HL-60 (cell line): ENCODE measurements around the gene TNFAIP8.

Experiments
- DNase-seq, 2 experiments: peaks; one replicate each; pipeline ENCODE4 v3.0.0-alpha.2; 2010 to 2020; ENCODE audit warnings: low read depth in 1 of 2, low spot score in 1 of 2
- H3K27ac ChIP-seq: fragments of 250-450 bp; sonication (Bioruptor Pico); replicated peaks from 2 replicates; pipeline ENCODE4 v1.5.1; 2020; ENCODE audit warnings: mild to moderate bottlenecking, moderate library complexity
- H3K27me3 ChIP-seq: fragments of 250-450 bp; sonication (Bioruptor Pico); 2 replicates; pipeline ENCODE4 v1.5.1; 2021; ENCODE audit warnings: mild to moderate bottlenecking, moderate library complexity; ENCODE audit not compliant: insufficient read depth, poor library complexity, severe bottlenecking
- H3K4me3 ChIP-seq: replicated peaks from 2 replicates; pipeline ENCODE4 v1.5.1; 2011; ENCODE audit warnings: mild to moderate bottlenecking, control low read depth, low read length; ENCODE audit not compliant: insufficient read depth
- GABPA ChIP-seq: IDR thresholded peaks from 2 replicates; pipeline ENCODE4 v1.6.1; 2012; ENCODE audit warnings: low read depth
- POLR2AphosphoS5 ChIP-seq: IDR thresholded peaks from 2 replicates; pipeline ENCODE4 v1.6.1; 2012; ENCODE audit warnings: low read depth
- SPI1 ChIP-seq: IDR thresholded peaks from 2 replicates; pipeline ENCODE4 v1.6.1; 2012; ENCODE audit warnings: low read depth, mild to moderate bottlenecking, borderline replicate concordance
- TF ChIP-seq, protein P1 (sequence below): IDR thresholded peaks from one replicate; pipeline ENCODE4 v1.5.1; 2011; ENCODE audit warnings: low read length, control low read depth, inconsistent platforms; ENCODE audit not compliant: insufficient read depth
- TF ChIP-seq, protein P2 (sequence below): IDR thresholded peaks from 2 replicates; pipeline ENCODE4 v1.6.1; 2012; ENCODE audit warnings: low read depth; ENCODE audit not compliant: insufficient replicate concordance

TNFAIP8 gene

DNA sequence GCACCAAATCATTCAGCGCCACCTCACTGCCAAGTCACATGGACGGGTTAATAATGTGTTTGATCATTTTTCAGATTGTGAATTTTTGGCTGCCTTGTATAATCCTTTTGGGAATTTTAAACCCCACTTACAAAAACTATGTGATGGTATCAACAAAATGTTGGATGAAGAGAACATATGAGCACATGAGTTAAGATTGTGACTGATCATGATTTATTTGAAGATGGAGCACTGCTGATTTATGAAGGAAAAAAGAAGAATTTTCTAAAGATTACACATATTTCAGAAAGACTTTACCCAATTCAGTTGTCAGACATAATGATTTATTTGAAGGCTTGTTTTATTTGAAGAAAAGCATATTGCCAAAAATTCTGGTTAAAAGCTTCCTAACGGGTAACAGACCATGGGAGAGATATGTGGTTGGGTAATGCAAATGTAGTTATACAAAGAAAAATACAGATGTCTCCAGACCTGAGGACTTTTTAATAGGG, 37.4 kb downstream of the TNFAIP8 start:
- TF ChIP-seq SPI1 (no peak), GABPA (no peak), POLR2AphosphoS5 (no peak)
- TF ChIP-seq, protein P1, sequence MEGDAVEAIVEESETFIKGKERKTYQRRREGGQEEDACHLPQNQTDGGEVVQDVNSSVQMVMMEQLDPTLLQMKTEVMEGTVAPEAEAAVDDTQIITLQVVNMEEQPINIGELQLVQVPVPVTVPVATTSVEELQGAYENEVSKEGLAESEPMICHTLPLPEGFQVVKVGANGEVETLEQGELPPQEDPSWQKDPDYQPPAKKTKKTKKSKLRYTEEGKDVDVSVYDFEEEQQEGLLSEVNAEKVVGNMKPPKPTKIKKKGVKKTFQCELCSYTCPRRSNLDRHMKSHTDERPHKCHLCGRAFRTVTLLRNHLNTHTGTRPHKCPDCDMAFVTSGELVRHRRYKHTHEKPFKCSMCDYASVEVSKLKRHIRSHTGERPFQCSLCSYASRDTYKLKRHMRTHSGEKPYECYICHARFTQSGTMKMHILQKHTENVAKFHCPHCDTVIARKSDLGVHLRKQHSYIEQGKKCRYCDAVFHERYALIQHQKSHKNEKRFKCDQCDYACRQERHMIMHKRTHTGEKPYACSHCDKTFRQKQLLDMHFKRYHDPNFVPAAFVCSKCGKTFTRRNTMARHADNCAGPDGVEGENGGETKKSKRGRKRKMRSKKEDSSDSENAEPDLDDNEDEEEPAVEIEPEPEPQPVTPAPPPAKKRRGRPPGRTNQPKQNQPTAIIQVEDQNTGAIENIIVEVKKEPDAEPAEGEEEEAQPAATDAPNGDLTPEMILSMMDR, result no peak
- TF ChIP-seq, protein P2, sequence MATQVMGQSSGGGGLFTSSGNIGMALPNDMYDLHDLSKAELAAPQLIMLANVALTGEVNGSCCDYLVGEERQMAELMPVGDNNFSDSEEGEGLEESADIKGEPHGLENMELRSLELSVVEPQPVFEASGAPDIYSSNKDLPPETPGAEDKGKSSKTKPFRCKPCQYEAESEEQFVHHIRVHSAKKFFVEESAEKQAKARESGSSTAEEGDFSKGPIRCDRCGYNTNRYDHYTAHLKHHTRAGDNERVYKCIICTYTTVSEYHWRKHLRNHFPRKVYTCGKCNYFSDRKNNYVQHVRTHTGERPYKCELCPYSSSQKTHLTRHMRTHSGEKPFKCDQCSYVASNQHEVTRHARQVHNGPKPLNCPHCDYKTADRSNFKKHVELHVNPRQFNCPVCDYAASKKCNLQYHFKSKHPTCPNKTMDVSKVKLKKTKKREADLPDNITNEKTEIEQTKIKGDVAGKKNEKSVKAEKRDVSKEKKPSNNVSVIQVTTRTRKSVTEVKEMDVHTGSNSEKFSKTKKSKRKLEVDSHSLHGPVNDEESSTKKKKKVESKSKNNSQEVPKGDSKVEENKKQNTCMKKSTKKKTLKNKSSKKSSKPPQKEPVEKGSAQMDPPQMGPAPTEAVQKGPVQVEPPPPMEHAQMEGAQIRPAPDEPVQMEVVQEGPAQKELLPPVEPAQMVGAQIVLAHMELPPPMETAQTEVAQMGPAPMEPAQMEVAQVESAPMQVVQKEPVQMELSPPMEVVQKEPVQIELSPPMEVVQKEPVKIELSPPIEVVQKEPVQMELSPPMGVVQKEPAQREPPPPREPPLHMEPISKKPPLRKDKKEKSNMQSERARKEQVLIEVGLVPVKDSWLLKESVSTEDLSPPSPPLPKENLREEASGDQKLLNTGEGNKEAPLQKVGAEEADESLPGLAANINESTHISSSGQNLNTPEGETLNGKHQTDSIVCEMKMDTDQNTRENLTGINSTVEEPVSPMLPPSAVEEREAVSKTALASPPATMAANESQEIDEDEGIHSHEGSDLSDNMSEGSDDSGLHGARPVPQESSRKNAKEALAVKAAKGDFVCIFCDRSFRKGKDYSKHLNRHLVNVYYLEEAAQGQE, result no peak
- no peak overlapping the region for H3K27ac ChIP-seq

DNA sequence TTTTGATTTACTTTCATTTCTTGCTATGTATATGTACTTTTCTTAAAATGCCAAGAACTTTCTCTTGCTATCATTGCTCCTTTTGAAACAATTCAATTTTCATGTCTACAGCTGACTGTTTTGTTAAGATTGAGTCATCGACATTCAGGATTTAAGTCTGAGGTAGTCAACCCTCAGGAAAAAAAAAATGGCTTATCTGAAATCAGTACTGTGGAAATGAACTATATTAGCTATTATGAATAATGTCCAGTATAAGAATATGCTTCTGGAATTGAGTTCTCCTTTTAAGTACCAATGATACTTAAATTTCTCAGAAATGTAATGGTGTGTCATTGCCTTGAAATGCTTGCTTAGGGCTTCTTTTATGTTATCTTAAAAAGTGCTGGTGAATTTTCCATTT, 37.9 kb downstream of the TNFAIP8 start:
- TF ChIP-seq, protein P1, result no peak
- TF ChIP-seq GABPA, result no peak
- TF ChIP-seq POLR2AphosphoS5, result no peak
- TF ChIP-seq, protein P2, result no peak
- no peak for TF ChIP-seq SPI1
- Histone ChIP-seq H3K4me3 (no peak overlapping the region), H3K27me3 (no peaks in the 10 kb centered on the region), H3K27ac (no peak overlapping the region)
- no peak for DNase-seq

More for the DNA sequence above, 37.4 kb downstream of the TNFAIP8 start:
- no peak for DNase-seq
- Histone ChIP-seq H3K4me3 (no peak overlapping the region), H3K27me3 (no peaks in the 10 kb centered on the region)

DNA sequence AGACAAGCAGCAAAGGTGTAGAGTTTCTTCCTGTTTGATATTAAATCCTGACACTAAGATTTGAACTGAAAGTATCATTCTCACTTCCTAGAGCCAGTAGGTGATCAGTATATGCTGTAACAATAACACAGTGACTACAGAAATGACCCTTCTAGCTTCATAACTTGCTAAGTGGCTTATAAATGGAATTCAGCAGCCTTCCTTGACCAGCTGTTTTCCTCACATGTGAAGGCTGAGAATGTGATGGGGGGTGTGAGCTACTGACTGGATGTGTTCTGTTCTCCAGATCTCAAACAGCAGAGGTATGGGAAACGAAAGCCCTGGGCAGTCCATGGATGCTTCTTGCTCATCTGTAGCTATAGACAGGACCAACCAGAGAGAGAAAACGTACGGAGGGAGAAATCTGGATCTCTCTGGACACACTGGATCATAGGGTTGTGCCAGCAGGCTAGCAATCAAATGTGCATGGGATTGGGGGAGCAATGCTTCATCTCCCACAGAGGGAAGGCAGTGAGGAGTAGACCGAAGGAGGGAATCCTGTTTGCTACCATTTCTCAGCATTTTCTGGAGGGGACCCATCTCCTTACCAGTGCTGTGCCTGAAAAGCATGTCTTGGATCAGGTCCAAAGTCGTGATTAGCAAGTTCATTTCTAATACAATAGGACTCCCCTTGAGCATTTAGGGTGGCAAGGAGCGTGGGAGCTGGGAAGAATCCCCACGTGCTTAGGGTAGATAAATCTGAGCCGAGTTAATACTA, 39.4 kb downstream of the TNFAIP8 start:
- TF ChIP-seq, protein P2, result no peak
- no peak for TF ChIP-seq SPI1
- TF ChIP-seq POLR2AphosphoS5, result no peak
- TF ChIP-seq GABPA, result no peak
- TF ChIP-seq, protein P1, result no peak
- Histone ChIP-seq H3K27ac (no peak overlapping the region), H3K27me3 (no peaks in the 10 kb centered on the region), H3K4me3 (no peak overlapping the region)
- no peak for DNase-seq
